GM20000 (cell line): ENCODE measurements around the gene HOXA13.

Source experiments
- DNase-seq: peaks from one replicate; pipeline ENCODE4 v3.0.0; 2012; ENCODE audit warnings: low spot score
- TF ChIP-seq, protein P1 (sequence below): IDR thresholded peaks from 2 replicates; pipeline ENCODE4 v1.5.1; 2012; ENCODE audit warnings: mild to moderate bottlenecking, control low read depth; ENCODE audit errors: extremely low read depth, missing control alignments

HOXA13 gene

DNA sequence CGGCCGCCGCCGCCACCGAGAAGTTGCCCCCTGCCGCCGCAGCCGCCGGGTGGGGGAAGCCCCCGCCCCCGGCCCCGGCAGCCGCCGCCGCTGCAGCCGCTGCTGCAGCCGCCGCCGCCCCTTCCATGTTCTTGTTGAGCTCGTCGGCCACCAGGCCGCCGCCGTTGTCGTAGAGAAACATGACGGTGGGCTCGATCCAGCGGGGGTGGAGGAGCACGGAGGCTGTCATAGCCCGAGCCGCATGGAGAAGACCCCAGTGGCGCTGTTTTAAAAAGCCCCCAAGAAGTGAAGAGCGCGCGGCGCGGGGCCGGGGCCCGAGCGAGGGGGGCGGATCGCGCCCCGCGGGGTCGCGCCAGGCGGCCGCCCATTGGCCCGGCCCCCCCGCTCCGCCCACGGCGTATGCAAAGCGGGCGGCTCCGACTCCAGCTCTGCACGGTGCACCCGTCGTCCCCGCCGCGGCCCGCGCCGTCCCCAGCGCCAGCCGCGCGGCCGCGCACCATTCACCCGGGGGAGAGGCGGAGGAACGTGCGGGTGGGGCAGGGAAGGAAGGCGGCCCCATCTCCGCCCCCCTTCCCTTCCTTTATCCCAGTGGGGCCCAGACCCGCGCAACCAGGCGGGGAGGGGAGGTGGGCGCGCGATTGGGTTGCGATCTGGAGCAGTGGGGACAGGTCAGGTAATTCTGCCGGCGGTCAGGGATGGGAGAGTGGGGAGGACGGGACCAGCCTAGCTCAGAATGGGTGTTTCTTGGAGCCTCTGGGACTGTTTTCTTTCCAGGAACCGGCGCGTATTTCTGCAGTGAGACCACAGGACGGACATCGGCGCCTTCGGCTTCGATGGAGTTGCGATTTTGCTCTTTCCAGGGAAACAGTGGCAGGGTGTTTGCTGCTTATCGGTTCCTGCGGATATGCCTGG lies at the start of gene HOXA13:
Gene HOXA13, minus strand, starts transcription at position 243 of the 912 bp plus-strand sequence. Its CDS starts 14 bp downstream, at position 229.
- TF ChIP-seq, protein P1, sequence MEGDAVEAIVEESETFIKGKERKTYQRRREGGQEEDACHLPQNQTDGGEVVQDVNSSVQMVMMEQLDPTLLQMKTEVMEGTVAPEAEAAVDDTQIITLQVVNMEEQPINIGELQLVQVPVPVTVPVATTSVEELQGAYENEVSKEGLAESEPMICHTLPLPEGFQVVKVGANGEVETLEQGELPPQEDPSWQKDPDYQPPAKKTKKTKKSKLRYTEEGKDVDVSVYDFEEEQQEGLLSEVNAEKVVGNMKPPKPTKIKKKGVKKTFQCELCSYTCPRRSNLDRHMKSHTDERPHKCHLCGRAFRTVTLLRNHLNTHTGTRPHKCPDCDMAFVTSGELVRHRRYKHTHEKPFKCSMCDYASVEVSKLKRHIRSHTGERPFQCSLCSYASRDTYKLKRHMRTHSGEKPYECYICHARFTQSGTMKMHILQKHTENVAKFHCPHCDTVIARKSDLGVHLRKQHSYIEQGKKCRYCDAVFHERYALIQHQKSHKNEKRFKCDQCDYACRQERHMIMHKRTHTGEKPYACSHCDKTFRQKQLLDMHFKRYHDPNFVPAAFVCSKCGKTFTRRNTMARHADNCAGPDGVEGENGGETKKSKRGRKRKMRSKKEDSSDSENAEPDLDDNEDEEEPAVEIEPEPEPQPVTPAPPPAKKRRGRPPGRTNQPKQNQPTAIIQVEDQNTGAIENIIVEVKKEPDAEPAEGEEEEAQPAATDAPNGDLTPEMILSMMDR, result no peak
- no peak for DNase-seq

DNA sequence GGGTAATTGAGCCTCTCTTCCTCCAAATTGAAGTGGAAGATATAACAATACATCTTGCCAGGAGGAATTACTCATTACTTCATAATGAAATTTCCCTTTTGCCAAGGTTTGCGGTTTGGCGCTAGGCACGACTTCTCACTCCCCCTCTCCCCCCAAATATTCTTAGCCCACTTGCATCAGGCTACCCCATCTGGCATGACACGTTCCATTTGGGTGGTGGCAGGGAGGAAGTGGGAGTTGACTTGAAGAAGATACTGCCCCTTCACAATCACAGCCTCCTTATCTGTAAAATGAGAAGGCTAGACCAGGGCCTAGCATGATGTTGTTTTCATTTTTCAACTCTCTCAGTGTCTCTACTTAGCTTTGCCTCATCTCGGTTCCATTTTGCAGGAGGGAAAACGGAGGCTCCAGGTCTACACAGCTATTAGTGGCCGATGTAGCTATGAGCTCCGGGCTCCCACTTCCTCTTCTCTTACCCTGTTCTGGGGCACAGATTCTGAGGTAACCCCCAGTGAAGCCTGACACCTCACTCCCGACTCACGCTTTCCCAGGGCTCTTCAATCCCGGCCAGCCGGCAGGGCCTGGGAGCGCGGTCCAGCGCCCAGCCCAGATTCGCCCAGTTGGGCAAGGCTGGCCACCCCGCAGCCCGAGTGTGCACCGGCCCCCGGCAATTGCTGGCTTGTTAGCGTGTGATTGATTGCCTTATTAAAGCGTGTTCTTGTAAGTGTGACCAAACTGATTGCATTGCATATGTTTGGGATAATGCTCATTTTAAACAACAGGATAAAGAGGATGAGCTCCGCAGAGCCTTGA lies 49.2 kb upstream of the HOXA13 start:
- no peak for DNase-seq
- TF ChIP-seq, protein P1, result no peak

DNA sequence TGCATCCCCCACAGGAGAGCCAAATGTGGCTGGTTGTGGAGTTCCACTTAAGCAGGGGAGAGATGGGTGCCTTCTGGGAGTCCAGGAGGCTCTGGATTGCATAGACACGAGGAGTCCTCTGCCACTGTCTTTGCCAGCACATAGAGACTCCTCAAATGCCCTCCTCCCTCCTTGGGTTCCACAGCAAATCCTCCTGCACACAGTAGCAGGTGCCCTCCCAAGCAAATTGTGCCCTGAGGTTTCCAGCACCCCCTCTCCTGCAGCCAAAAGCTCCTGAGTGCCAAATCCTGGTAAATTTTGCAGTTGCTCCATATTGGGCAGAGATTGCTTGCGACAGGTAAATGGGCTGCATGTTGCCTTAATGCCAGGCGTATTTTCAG lies 48.5 kb upstream of the HOXA13 start:
- peak; percentile 23 for DNase-seq
- TF ChIP-seq, protein P1, result no peak

DNA sequence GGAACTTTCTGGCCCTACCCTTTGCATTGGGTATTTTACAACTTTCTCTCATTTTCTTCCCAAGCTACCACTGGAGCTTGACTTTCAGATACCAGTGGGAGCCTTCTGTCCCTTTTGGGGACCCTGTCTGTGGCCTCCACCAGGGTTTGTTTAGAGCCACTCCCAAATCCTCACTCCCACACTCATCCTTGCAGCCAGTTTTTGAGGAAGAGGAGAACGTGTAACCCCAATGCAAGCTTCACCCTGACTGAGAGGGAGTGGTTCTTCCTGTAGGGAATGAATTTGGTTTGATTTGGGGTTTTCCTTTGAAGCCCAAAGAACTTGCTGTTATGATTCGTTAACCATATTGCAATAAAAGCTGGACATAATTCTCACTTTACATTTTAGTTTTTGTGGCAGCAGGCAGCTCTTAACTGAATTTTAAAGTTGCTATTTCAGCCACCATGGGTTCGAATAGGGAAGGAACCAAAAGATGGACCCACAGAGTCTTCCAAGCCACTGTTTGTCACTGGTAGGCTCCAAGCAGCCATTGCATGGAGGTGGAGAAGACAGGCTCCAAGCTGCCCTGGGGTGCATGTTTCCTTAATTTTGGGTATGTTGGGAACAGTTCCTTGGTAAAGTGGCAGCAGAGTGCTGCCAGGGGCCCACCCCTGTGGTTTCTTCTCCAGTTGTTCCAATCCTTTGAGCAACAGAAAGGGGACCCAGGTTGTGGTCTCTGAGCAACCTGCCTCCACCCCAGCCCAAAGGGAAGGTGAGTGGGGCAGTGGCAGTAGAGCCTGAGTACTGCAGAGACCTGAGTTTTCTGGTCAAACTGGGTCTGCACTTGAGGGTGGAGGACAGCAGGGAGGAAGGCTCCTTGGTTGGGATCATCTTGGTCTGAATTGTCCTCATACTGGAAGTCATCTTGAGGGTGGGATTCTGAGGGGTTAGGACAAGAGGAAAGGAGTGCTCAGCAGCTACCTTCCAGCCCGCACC lies 47.8 kb upstream of the HOXA13 start:
- peak; percentile 15 for DNase-seq
- TF ChIP-seq, protein P1, result no peak

DNA sequence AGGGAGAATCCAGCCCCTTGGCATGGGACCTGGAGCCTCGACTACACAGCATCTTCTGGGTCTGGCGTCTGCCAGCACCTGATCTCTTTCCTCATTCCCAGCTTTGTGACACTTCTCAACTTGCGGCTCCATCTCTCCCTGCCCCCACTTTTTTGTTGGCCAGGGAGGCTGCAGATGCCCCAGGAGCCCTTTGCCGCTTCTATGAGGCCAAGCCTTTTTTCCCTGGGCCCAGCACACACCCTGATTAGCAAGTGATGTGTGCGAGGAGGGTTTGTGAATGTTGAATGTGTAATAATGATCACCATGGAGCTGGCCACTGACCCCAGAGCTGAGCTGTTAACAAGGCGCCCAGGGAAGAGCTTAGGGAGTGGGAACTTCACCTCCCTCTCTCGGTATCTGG lies 47.1 kb upstream of the HOXA13 start:
- no peak for DNase-seq
- TF ChIP-seq, protein P1, result no peak

DNA sequence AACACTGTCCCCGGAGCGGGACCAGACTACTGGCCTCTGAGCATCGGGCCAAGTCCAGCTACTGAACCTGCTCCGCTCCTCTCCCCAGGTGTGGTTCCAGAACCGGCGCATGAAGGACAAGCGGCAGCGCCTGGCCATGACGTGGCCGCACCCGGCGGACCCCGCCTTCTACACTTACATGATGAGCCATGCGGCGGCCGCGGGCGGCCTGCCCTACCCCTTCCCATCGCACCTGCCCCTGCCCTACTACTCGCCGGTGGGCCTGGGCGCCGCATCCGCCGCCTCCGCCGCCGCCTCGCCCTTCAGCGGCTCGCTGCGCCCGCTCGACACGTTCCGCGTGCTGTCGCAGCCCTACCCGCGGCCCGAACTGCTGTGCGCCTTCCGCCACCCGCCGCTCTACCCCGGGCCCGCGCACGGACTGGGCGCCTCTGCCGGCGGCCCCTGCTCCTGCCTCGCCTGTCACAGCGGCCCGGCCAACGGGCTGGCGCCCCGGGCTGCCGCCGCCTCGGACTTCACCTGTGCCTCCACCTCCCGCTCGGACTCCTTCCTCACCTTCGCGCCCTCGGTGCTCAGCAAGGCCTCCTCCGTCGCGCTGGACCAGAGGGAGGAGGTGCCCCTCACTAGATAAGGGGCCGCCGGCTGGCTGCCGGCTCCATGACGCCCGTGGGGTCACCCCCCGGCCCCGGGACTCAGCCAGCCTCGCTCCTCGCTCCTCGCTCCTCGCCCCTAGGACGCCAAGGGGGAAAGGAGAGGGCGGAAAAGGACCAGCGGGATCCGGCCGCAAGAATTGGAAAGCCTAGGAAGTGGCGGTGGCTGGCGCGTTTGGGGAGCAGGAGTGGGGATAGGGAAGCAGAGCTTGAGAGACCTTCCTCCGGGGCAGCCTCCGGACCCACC lies 46.2 kb upstream of the HOXA13 start:
- TF ChIP-seq, protein P1, result no peak
- peak; percentile 31 for DNase-seq
